HG03469 (cell line): ENCODE data around the gene SLC6A9.

Experiments
- ATAC-seq: cut with Tn5 transposase; IDR thresholded peaks from one replicate; pipeline ENCODE4 v1.9.1; 2021; ENCODE audit warnings: mild to moderate bottlenecking, moderate library complexity, moderate number of reproducible peaks; ENCODE audit not compliant: unreplicated experiment

SLC6A9 gene

DNA sequence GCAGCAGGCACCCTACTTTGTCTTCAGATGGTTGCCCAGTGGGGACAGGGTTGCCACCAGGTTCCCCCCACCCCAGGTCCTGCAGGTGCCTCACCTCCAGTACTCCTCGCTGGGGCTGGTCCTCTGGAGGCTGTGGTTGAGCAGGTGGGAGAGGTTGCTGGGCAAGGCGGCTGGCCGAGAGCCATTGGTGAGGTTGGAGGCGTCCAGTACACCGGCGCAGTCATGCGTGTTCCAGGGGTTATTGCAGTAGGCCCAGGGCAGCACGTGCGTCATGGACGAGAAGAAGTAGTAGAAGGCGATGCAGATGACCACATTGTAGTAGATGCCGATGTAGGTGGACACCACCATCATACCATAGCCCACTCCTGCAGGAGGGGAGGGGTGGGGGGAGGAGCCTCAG is 23.0 kb downstream of the SLC6A9 start:
- ATAC-seq, result no peak

DNA sequence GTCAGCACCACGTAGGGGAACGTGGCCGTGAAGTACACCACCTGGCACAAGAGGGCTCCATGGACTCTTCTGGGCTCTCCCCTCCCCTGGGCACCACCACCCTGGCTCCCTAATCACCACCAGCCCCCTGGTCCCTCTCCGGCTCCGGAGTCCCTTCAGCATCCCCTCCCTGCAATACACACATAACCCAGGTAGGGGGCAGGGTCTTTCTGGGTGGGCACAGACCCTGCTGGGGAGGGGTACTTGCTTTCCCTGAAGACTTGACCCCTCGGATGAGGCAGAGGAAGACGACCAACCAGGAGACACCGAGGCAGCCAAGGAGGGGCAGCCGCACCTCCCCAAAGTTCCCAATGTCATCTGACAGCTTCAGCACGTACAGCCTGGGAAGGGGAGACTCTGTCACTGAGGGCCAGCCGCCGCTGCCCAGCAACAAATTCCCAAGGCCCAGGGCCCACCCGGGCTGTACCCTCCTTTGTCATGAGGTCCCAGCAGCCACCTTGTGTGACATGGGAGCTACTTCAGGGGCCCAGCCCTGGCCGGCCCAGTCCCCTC is 28.6 kb downstream of the SLC6A9 start:
- no peak for ATAC-seq

- ATAC-seq, result no peak
These were observed 29.1 kb downstream of the SLC6A9 start for GRCh38 chr1:44002165-44002564.

GRCh38 chr1:44000122-44000665 is 31.1 kb downstream of the SLC6A9 start:
- ATAC-seq, result no peak

DNA sequence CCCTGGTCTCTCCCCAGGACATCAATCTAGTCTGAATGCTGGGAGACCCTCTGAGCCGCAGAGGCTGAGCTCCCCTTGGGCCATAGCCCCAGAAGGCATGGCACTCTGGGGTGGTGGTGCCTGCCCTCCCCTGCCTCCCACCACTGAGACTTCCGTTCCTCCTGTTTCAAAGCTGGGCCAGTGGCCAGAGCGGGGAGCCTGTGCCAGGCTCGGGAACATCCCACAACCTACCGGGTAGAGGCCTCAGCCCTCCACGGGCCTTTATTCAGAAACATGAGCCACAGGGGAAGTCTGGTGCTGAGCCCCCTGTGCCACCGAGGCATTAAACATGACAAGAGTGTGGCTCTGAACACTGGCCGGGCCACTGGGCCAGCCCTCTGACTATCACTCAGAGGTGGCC is 31.8 kb downstream of the SLC6A9 start:
- no peak for ATAC-seq

GRCh38 chr1:43998000-43998378 is 33.3 kb downstream of the SLC6A9 start:
- ATAC-seq, result no peak

DNA sequence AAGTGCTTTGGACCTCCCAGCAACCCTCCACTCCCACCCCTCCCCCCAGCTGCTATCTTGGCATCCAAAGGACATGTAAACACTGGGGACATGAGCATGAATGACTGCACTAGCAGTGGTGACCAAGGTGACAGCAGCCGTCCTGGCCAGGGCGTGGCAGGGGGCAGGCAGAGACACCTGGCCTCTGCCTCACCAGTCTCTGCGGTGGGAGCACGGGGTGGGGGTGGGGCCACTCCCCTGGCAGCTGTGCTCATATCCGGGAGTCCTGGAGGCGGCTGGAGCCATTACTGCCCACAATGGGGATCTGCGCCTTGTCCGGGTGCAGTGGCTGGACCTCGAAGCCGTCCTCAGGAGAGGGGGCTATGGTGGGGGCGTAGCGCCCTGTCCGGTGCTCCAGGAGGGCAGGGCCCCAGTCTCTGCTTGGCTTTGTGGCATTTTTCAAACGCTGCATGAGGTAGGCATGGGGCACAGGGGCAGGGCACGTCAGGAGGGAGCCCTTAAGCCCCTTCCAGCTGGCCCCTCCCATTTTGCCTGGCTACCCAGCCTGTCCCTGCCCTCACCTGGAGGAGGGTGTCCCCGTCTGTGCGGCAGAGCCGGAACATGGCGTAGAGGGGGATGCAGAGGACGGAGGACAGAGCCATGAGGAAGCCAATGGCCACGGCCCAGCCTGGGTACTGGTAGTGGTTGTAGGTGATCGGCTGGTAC is 33.8 kb downstream of the SLC6A9 start:
- no peak for ATAC-seq

DNA sequence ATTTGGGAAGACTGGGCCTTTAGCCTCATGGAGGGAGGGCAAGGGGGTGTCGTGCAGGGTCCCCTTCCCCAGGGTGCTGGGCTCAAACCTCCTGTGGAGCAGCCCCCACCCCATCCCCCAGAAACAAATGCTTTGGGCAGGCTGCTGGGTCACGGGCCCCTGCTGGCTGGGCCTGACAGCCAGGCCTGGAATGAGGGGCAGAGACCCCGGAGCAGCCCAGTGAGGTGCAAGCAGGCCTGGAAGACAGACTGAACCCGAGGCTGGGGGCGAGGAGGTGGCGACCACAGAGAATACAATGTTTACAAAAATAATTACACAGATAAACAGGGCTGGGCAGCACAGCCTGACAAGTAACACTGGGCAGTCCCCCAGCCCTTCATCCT is 34.5 kb downstream of the SLC6A9 start:
- no peak for ATAC-seq

- no peak for ATAC-seq
These were observed 35.1 kb downstream of the SLC6A9 start for GRCh38 chr1:43995984-43996732.

GRCh38 chr1:43994794-43995790 is 36.2 kb downstream of the SLC6A9 start:
- no peak for ATAC-seq

DNA sequence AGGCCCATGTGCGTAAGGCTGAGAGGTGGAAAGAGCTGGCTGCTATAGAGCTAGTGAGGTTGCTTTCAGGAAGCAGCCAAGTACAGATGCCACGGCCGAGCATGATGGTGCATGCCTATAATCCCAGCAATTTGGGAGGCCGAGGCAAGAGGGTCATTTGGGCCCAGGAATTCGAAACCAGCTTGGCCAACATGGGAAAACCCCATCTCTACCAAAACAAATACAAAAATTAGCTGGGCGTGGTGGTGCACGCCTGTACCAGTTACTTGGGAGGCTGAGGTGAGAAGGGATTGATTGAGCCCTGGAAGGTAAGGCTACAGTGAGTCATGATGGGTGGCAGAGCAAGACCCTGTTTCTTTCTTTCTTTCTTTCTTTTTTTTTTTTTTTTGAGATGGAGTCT is 37.2 kb downstream of the SLC6A9 start:
- ATAC-seq, result no peak

DNA sequence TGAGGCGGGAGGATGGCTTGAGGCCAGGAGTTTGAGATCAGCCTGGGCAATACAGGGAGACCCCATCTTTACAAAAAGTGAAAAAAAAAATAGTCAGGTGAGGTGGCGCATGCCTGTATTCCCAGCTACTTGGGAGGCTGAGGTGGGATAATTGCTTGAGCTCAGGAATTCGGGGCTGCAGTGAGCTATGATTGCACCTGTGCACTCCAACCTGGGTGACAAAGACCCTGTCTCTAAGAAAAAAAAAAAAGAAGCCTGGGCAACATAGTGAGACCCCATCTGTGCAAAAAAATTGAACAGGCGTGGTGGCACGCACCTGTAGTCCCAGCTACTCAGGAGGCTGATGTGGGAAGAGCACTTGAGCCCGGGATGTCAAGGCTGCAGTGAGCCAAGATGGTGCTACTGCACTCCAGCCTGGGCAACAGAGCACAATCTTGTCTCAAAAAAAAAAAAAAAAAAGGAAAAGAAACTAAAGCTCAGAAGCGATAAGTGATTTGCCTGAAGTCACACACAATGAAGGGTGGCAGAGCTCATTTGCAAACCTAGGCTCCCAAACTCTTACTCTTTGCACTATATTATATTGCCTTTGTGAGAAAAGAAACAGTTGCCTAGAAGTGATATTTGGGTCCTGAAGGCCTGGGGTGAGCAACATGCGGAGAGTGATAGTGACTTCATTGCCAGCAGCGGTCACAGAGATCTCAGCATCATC is 37.9 kb downstream of the SLC6A9 start:
- no peak for ATAC-seq

GRCh38 chr1:43992232-43992995 is 38.8 kb downstream of the SLC6A9 start:
- ATAC-seq, result no peak

DNA sequence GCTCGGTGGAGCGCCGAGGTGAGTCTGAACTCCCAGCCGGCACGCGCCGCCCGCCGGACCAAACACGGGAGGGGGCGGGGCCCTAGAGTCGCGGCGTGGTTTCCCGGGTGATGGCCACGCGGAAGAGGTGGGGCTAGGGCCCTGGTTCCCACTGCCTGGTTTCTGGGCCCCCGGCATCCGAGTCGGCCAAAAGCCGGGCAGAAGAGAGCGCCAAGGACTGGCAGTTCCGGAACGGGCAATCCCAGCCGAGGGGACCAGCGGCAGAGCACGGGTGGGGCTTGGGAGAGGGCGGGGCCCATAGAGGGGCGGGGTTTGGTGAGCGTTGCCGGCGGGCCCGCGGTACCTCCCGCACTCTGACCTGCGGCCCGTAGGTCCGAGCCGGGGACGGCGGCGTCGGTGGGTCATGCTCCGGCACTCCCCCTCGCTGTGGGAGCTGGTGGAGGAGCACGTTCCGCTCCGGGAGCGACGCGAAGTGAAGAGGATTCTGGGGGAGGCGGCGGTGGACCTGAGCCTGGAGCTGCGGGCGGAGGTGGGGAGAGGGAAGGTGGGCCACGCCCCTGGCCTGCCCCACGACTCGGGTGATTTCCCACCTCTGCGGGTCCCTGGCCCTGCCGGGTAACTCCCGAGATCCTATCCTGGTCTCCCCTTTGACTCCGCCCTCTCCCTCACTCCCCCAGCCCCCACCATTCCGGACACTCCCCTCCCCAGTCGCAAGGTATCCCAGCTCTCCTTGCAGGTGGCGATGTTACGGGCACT is 39.6 kb downstream of the SLC6A9 start, which contains the start of gene CCDC24:
CCDC24 (plus strand) TSS at position 124 of the 756 bp plus-strand sequence; CDS start at position 404, 280 bp downstream.
- ATAC-seq, result no peak

- ATAC-seq, result no peak
These were observed 40.1 kb downstream of the SLC6A9 start for GRCh38 chr1:43991200-43991475.

DNA sequence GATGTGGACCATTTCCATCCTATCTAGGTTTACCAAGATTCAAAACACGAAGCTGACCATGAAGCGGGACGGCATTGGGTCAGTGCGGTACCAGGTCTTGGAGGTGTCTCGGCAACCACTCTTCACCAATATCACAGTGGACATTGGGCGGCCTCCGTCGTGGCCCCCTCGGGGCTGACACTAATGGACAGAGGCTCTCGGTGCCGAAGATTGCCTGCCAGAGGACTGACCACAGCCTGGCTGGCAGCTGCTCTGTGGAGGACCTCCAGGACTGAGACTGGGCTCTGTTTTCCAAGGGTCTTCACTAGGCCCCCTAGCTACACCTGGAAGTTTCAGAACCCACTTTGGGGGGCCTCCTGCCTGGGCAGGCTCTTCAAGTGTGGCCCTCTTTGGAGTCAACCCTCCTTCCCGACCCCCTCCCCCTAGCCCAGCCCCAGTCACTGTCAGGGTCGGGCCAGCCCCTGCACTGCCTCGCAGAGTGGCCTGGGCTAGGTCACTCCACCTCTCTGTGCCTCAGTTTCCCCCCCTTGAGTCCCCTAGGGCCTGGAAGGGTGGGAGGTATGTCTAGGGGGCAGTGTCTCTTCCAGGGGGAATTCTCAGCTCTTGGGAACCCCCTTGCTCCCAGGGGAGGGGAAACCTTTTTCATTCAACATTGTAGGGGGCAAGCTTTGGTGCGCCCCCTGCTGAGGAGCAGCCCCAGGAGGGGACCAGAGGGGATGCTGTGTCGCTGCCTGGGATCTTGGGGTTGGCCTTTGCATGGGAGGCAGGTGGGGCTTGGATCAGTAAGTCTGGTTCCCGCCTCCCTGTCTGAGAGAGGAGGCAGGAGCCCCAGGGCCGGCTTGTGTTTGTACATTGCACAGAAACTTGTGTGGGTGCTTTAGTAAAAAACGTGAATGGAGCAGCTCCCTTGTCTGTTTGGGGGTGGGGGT is 40.7 kb downstream of the SLC6A9 start:
- no peak for ATAC-seq

DNA sequence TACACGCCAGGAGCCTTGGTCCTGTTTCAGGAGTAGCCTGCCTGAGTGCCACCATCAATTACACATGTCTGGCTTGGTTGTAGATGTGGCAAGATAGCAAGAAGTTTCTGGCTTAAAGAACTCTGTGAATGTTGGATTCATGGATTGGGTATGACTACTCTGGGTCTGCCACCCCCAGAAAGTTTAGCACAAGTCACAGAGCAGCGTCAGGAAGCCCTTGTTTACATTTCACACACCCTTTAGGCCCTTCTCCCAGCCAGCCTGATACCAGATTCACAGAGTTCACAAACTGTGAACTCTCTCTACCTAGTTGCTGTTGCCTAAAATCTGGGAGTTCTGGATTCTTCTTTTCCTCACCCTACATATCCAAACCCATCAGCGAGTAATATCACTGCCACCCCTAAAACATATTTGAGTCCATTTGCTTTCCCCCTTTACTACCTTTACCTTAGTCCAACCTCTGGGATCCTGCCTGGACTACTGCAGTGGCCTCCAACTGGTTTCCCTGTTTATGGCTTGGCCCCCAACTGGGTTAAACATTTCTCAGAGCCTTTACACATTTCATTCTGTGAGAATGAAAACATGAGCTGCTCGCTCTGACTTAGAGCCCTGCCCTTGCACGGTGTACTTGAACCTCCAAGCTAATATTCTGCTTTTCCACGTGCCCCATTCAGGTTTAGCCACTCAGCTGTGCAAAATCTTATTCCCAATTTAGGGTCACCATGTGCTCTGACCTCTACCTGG is 43.9 kb downstream of the SLC6A9 start:
- no peak for ATAC-seq
